Iris pigment epithelial cell (primary cell): ENCODE data around the gene KRTAP10-2.
"Not testable (repeated sequence)": the region's sequence is repeated elsewhere in the genome, so short reads cannot be mapped to it uniquely, and the experiment has no call there.

ENCODE experiments used
- DNase-seq: peaks from one replicate; pipeline ENCODE4 v3.0.0-alpha.2; 2011; ENCODE audit warnings: low read depth

The KRTAP10-2 gene

DNA sequence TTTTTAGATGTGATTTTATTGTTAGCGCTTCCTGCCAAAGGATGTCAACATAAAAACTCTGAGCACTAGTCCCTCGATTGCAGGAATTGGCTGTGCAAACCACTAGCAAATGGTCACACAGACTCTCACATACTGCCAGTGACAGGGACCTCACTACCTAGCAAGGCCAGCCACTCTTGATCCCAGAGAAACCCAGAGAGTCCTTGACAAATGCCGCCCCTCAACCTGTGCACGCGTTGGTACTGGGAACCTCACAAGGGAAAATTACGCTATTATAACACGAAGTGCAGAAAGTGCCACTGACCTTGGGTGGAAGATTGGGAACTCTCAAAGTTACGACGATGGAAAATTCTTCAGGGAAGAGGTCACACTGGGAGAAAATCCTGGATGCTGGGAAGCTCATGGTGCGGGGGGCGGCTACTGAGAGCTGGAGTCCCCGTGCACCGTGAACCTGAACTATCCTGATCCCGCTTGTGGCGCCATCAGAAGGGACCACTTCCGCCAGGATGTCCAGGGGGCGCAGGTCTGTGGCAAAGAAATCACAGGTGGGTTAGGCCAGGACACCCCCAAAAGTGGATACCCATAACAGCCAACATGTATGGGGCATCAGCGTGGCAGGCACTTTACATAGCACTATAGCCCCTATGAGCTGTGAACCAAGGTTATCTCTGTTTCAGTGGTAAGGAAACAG, 16.3 kb upstream of the KRTAP10-2 start:
- DNase-seq: no peak

GRCh38 chr21:44566403-44566802, 15.1 kb upstream of the KRTAP10-2 start:
- no peak for DNase-seq

DNA sequence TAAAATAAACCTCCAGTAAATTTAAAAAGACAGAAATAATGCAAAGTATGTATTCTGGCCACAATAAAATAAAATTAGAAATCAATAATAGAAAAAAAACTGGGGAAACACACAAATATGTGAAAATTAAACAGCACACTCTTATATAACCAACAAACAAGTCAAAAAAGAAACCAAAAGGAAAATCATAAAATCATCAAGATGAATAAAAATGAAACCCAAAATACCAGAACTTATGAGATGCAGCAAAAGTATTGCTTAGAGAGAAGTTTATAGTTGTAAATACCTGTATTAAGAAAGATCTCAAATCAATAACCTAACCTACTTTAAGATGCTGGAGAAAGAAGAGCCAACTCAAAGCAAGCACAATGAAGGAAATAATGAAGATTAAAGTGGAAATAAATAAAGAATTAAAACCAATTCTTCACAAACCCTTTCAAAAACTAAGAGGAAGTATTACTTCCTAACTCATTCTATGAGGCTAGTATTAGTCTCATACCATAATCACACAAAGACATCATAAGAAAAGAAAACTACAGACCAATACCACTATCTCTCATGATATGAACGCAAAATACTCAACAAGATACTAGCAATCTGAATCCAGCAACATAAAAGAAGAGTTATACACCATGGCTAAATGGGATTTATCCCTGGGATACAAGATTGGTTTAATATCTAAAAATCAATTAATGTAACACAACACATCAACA, 13.7 kb upstream of the KRTAP10-2 start:
- no peak for DNase-seq

GRCh38 chr21:44564099-44564498, 12.8 kb upstream of the KRTAP10-2 start:
- DNase-seq: no peak

- DNase-seq: no peak
Observed at GRCh38 chr21:44558695-44559094, 7.4 kb upstream of the KRTAP10-2 start, which contains the start of gene KRTAP10-3. Gene KRTAP10-3, minus strand, starts transcription at chr21:44558795. Its CDS starts 80 bp downstream, at chr21:44558715.

GRCh38 chr21:44558329-44558675, 7.0 kb upstream of the KRTAP10-2 start:
- DNase-seq: not testable (repeated sequence)

- DNase-seq: no peak
Observed at GRCh38 chr21:44557491-44558328, 6.4 kb upstream of the KRTAP10-2 start.

GRCh38 chr21:44556879-44557278, 5.6 kb upstream of the KRTAP10-2 start:
- no peak for DNase-seq

GRCh38 chr21:44555200-44555875, 4.0 kb upstream of the KRTAP10-2 start:
- DNase-seq: no peak

DNA sequence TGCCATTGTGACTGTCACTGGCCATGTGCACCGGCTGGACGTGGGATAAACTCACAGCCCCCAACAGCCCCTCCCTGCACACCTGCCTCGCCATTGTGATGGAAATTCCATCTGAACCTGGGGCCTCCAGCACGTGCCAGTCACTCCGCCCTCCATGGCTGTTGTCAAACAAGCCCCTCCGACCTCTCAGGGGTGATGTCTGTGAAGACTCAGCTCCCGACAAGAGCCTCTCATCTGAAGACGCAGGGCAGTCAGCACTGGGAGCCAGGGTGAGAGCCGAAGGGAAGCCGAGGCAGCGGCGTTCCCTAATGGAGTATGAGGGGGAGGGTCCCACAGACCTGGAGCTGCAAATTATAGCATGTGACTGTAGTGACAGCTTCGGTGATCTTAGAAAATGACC, 1.4 kb upstream of the KRTAP10-2 start:
- DNase-seq: no peak

DNA sequence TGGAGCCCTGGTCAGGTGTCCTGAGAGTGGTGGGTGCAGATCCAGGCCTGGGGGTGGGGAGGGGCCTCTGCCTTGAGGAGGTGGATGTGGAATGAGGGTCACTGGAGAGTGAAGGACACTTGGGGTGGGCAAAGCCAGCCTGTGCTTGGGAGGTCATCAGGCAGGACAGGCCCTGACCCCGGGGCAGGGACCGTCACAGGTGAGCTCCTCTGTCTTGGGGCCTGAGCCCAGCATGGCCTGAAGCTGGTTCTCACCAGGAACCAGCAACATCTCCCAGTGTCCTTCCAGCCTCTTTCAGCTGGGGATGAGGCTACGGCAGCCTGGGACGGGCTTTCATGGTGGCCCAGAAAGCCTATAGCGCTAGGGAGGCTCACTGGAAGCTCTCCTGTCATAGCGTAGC, 831 bp upstream of the KRTAP10-2 start:
- DNase-seq: no peak

DNA sequence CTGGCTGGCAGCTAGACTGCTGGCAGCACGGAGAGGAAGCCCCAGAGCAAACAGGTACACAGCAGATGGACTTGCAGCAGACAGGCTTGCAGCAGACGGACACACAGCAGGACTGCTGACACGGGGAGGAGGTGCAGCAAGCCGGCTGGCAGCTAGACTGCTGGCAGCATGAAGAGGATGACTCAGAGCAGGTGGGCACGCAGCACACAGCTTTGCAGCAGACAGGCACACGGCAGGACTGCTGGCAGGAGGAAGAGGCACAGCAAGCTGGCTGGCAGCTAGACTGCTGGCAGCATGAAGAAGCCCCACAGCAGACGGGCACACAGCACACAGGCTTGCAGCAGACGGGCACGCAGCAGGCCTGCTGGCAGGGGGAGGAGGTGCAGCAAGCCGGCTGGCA, 498 bp downstream of the KRTAP10-2 start:
- no peak for DNase-seq

DNA sequence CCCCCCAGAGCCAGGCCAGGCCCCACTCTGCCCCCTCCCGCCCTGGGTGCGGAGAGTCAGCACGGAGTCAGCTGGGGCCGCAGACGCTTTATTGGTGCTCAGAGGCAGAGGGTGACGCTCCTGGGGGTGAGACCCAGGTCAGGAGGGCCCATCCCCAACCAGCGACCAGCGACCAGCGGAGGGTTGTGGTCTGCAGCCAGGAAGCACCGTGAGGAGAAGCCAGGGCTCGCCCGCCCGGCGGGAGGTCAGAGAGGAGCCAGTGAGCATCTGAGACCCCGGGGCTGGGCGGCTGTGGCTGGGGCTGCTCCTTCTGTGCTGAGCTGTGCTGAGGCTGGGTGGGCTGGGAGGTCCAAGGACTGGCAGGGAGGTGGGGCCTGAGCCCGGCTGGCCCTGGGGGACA, 1.0 kb downstream of the KRTAP10-2 start:
- DNase-seq: not testable (repeated sequence)

DNA sequence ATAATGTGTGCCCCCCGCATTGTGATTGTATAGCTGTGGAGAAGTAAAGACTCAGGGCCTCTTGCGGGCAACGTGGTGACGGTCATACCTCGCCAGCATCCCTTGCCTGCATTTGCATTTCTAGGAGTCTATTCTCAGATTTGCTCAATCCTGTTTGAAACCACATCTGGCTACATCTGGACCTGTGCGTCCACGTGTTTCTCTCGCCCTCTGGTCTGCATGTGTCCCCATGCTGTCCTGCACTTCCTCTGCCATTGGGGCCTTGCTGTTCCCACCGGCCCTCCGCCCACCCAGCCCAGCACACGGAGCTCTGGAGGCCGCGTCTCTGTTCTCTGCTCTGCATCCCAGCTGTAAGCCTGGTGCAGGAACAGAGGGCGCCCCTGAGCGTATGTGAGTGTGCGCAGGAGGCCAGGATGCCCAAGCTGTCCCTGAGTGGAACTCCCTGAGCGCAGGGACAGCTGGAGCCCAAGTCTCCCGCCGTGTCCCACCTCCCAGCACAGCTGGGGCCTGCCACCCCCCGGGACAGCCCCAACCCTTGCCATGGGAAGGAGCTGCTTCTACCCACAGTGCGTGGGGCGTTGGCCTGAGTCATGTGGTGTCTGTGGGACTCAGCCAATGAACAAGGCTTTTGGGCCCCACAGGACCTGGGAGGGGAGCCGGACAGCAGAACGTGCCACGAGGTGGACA, 1.6 kb downstream of the KRTAP10-2 start:
- DNase-seq: no peak

GRCh38 chr21:44548922-44549321, 2.4 kb downstream of the KRTAP10-2 start:
- DNase-seq: no peak

DNA sequence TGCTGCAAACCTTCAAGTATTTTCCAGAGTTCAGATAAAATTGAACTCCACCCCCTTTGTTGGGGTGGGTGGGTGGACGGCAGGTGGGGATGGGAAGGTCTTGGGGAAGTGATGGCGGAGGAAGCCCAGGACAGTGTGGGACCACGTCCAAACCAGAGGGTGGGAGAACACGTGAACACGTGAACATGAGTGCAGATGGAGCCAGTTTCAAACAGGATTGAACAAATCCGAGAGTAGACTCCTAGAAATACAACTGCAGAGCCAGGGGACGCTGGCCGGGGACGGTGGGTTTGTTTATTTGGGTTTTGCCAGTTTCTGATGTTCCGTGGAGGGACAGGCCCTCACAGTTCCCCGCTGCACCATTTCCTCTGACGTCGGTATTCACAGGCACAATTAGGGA, 2.9 kb downstream of the KRTAP10-2 start:
- no peak for DNase-seq

- DNase-seq: no peak
Observed at GRCh38 chr21:44547656-44548331, 3.5 kb downstream of the KRTAP10-2 start.

DNA sequence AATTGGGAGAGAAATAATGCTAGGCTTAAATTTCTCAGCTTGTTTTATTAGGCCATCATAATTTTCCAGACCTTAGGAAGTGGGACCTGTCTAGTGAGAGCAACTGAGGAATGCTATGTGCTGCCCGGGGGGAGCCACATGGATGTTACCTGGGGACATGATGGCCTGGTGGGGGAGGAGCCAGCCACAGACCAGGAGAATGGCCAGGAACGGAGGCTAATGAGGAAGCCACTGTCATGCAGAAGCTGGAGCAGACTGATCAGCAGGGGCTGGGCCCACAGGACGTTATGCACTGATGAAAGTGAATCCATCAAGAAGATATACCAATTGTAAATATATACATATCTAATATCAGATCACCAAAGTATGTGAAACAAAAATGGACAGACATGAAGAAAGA, 6.7 kb downstream of the KRTAP10-2 start:
- no peak for DNase-seq

GRCh38 chr21:44542716-44543115, 8.6 kb downstream of the KRTAP10-2 start:
- DNase-seq: no peak

DNA sequence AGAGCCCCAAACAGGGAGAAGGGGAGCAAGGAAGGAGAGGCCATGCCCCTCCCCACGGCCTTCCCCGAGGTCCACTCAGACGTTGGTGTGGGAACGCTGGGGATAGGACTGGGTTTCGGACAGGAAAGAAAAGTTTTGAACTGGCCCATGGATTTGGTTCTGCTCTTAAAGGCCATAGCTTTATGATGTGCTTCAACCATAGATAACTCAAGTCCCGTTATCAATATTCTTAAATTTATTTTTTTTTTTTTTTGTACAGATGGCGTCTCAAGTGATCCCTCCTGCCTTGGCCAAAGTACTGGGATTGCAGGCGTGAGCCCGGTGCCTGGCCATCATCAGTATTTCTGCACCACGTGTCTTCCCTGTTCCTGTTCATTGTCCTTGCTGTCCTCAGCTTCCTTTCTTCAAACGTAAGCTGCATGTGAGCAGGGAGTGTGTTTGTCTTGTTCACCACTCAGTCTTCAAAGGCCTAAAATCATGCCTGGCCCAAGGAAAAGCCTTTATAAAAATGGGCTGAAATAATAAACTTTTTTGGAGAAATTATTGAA, 10.5 kb downstream of the KRTAP10-2 start:
- no peak for DNase-seq
